GM19455 (cell line): ENCODE measurements around the gene RPS6KA2.
"Not testable (repeated sequence)": the region's sequence is repeated elsewhere in the genome, so short reads cannot be mapped to it uniquely, and the experiment has no call there.

Experiments
- ATAC-seq: cut with Tn5 transposase; IDR thresholded peaks from one replicate; pipeline ENCODE4 v1.9.1; 2021; ENCODE audit not compliant: unreplicated experiment

Gene RPS6KA2

GRCh38 chr6:166558156-166559005, 68.7 kb downstream of the RPS6KA2 start:
- ATAC-seq = no peak

DNA sequence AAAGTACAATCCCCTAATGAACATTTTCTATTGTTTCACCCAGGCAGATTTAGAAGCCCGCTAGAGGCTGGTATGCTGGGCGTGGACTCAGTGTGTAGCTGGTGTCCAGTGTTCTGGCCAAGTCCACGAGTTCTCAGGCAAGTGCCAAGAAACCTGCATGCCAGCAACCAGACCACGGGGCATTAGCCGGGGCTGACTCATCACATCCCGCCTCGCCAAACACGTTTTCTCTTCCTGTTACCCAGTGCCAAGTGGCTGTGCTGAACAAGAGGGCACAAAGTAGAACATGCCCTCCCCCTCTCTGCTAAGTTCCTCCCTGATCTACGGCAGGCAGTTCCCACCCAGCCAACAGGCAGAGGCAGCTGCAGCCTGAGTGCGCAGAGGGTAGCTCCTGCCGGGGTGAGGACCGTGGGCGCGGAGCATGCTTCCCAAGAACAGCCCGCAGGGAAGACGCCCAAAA, 70.2 kb downstream of the RPS6KA2 start:
- no peak for ATAC-seq

DNA sequence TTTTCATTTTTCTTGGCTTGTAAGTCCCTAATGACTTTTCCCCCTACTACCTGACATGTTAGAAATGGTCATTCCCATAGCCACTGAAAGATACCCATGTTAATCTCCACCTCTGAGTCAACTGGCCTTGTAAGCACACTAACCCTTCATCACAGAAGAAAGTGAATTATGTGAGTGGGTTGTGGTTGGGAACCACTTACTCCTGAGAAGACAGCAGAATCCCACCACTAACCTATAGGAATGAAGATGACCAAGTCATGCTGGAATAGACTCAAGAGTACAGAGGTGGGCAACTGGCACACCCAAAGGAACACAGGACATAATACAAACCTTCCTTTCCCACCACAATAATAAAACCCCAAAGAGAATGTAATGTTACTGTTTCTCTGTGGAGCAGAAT, 70.7 kb downstream of the RPS6KA2 start:
- ATAC-seq = no peak

- ATAC-seq = no peak
Measured at GRCh38 chr6:166555086-166555485, 72.0 kb downstream of the RPS6KA2 start.

DNA sequence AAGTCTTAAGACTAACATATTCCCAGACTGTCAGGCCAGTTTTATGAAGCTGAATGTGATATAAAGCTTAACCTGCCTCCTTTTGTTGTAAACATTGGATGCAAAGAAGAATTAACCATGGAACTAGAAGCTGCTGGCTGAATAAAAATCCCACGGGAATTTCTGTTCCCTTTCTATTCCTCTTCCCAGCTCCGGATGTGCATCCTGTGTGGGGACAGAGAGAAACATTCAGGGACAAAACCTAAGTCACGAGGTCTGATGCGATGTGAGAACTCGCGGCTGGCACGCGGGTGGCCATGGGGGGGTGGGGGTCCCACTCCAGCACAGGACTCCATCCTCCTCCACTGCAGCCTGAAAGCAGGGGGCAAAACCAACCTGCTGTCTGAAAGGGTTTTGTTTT, 72.7 kb downstream of the RPS6KA2 start:
- no peak for ATAC-seq

- no peak for ATAC-seq
Measured at GRCh38 chr6:166553563-166554271, 73.3 kb downstream of the RPS6KA2 start.

- no peak for ATAC-seq
Measured at GRCh38 chr6:166552600-166552999, 74.5 kb downstream of the RPS6KA2 start.

DNA sequence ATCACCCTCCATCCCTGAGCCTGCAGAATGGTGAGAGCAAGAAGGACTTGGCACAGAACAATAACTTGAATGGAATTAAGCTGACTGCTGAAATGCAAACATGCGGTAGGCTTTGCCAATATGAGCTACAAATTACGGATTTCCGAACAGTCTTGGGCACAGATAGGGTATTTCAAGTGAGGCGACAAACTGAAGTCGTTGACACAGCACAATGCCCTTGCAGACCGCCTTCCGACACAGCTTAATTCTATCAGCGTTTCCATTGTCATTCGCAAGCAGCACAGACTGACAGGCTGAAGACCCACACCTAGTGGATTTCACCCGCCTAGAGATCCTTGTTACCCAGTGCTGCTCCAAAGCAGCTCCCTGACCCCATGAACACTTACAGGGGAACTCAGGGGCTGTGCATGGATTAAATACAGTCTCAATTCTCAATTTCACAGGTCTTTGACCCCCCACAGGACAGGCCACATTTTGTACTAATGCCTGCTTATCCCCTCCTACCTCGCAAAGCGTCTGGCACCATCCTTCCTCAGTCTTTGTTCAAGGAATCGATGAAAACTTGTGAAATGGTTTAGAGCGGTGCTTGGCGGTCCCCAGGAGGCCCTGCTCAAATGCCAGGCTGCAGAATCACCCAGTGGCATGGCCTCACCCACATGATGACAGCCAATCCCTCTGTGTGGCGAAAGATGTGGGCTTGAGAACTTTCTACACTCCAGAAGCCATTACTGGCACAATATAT, 75.1 kb downstream of the RPS6KA2 start:
- no peak for ATAC-seq

DNA sequence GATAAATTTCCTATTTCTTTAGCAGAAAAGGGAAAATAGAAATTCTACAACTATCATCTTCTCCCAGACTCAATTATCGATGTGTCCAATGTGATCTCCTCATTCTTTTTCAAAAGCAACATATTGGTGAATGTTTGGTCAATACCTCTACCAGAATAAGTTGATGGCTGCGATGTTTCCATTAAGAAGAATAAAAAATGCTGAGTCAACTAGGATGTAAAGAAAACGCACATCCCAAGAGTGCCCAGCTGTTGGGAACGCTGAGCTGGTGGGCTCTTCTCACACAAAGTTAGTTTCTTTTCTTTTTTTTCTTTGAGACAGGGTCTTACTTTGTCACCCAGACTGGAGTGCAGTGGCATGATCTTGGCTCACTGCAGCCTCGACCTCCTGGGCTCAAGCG, 80.4 kb downstream of the RPS6KA2 start:
- ATAC-seq = no peak

GRCh38 chr6:166545156-166546034, 81.7 kb downstream of the RPS6KA2 start:
- ATAC-seq = no peak

GRCh38 chr6:166544296-166544605, 82.8 kb downstream of the RPS6KA2 start:
- no peak for ATAC-seq

DNA sequence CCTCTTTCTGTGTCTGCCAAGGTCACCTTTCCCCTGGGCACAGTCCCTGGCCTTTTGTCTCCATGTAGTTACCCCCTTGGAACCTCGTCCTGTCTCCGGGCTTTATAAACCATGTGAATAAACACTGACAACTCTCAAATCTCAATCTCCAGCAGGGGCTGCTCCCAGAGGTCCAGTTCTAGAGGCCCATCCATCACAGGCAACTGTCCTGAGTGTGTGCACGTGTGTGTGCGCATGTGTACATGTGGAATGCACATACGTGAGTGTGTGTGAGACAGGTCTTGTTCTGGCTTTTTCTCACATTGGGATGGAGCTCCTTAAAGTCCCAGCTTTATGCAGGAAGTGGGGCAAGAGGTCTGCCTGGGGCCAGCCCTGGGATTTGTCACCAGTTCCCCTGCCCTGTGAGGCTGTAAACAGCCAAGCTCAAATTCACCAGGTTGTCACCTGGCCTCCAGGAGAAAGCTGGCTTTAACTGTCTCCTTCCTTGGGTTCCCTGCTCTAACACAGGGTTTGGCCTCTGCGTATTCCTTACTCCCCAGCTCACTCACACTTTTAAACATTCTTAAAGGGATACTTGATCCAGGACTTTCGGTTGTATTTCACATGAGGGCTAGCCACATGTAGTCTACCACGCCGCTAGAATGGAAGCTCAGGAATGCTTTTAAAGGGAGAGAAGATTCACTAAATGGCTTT, 83.3 kb downstream of the RPS6KA2 start:
- ATAC-seq = no peak

DNA sequence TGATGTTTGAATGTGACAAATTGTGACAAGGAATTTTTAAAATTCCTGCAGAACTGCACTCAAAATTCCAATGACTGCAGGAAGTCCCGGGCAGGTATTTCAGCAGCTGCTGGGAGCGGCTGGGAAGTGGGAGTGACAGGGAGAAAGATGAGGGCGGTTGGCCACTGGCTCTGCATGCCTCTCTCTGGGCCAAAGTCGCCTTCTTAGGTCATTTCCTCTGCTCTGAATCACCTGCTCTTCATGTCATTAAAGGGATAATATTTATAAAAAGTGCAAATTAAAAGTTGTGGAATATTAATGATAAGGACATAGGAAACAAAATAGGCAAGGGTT, 84.5 kb downstream of the RPS6KA2 start:
- ATAC-seq = no peak

- no peak for ATAC-seq
Measured at GRCh38 chr6:166541876-166542579, 85.0 kb downstream of the RPS6KA2 start.

DNA sequence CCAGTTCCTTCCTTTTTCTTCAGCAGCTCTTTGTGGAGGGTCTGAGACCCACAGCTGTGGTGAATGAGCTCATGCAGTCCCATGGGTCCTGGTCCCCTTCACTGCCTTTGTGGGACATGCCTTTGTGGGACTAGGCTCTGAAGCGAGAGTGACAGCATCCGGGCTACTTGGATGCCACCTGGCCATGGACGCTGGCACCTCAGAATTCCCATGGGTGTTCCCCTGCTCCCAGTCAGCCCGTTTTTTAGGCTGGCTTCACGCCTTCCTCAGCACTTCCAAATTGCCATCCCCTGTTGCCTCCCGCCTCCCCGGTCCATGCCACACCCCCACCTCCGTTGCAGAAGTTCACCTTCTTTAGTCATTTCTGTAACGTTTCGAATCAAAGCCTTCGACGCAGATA, 85.7 kb downstream of the RPS6KA2 start:
- peak; percentile 40 for ATAC-seq

GRCh38 chr6:166540631-166541331, 86.3 kb downstream of the RPS6KA2 start:
- ATAC-seq = peak; percentile 92

- no peak for ATAC-seq
Measured at GRCh38 chr6:166539543-166539942, 87.5 kb downstream of the RPS6KA2 start.

DNA sequence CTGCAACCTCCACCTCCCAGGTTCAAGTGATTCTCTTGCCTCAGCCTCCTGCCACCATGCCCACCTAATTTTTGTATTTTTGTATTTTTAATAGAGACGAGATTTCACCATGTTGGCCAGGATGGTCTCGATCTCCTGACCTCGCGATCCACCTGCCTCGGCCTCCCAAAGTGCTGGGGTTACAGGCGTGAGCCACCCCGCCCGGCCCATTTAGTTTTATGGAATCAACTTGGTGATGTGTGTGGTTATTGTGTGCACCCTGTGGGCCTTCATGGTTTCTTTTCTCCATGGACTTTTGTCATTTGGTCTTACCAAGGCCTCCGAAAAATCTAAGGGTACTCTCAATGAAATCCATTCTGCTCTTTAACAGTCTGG, 88.1 kb downstream of the RPS6KA2 start:
- ATAC-seq = not testable (repeated sequence)
